ENCODE data around the gene KRTAP13-4.

Gene KRTAP13-4

DNA sequence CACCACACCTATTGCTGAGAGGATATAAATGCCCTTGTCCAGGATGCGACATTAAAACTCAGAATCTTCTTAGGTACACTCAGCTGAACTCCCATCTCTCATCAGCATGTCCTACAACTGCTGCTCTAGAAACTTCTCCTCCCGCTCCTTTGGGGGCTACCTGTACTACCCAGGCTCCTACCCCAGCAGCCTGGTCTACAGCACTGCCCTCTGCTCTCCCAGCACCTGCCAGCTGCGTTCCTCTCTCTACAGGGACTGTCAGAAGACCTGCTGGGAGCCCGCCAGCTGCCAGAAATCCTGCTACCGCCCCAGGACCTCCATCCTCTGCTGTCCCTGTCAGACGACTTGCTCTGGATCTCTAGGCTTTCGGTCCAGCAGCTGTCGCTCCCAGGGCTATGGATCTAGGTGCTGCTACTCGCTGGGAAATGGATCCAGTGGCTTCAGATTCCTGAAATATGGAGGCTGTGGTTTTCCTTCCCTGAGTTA is at the start of gene KRTAP13-4:
Gene KRTAP13-4 (plus strand): TSS at position 51 of the 486 bp plus-strand sequence. CDS start 56 bp downstream, at position 107.
- FAIRE-seq: no peak

DNA sequence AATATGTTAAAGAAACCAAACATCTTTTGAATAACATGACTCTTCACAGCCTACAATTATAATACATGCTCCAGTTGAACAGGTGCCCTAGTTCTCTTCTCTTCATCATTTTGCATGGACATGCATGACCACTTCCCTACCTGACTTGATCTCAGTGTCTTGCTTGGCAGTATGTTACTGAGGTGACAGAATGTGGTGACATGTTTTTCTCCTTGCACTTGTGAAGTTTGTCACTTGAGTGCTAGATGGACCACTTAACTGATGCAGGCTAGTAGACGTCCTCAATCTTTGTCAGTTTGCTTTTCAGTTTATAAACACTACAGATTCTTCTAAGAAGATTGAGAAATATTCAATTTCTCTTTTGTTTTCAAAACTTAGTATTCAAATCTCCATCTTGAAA is 47.8 kb upstream of the KRTAP13-4 start:
- no peak for FAIRE-seq

DNA sequence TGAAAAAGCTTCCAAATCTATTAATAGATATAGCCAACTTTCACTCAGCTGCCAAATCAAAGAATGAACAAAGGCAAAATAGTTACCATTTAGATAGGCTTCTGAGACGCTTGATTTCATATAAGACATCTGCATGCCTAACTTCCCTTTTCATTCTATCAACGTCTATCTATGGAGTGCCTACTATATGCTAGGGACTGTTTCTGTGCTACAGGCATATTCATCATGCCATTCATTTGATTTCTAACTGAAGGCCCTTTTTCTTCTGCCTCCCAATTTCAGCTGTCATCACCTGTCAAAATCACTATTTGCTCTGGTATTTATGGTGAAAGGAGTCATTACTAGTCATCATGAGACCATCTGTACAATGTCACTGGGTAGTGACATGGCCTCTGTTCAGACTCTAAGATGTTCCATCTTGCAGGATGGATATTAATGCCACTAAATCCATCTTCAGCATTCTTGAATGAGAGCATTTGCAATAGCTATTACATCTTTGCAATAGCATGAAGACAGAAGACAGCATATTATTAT is 38.5 kb upstream of the KRTAP13-4 start:
- FAIRE-seq: no peak

DNA sequence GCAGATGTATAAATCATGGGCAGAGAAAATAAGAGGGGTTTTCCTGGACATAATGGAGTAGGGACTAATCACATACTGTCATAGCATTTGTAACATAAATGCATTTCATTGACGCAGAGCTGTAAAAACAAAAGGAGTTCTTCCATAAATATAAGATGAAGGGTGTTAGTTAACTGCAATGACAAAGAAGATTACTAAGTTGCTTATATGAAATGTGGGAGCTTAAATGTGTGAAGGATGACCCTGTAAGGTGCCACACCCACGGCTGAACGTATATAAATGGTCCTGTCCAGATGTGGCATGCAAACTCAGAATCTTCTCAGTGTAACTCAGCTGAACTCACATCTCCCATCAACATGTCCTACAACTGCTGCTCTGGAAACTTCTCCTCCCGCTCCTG is 34.3 kb upstream of the KRTAP13-4 start, which contains the start of gene KRTAP13-1:
Gene KRTAP13-1 (plus strand): TSS at position 301 of the 400 bp plus-strand sequence. CDS start 56 bp downstream, at position 357.
- FAIRE-seq: no peak

GRCh38 chr21:30408782-30409494 is 21.1 kb upstream of the KRTAP13-4 start:
- no peak for FAIRE-seq

DNA sequence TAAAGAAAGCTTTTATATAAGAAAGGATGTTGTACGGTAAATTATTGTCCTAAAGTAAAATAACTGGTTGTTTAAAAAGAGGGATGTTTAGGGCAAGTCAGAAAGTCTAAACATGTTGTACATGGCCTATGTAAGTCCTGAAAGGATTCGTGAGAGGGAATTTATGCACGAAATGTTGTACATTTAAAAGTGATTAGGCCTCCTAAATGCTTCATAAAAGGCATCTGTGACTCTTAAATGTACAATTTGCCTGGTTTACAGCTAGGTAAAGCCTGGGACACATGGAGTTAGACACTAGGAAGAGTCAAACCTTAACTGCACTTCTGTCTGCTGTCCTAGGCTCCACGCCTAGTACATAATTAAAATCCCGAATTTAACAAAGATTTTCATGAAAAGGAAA is 14.0 kb upstream of the KRTAP13-4 start:
- FAIRE-seq: no peak

GRCh38 chr21:30425826-30426225 is 4.2 kb upstream of the KRTAP13-4 start, which contains the start of gene KRTAP13-3:
Gene KRTAP13-3 (minus strand): TSS chr21:30425926. CDS start chr21:30425912, 14 bp downstream.
- no peak for FAIRE-seq

DNA sequence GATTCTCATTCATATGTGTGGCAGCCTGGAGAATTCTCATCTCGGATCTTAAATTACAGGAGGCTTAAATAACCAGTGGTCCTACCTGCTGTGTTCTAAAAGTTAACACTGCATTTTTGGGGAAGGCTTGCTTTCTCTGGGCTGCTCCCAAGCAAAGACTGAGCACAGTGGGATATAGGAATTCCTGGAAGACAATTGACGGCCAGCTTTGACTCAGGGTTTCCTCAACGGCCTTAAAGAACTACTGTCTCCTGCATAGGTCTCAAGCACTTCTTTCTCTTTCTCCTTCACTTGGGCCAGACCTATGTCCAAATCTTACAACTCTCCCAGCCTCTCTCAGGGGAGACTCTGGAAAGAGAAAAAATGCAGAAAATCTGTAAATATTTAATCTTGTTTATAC is 3.3 kb upstream of the KRTAP13-4 start:
- FAIRE-seq: no peak

GRCh38 chr21:30434033-30434631 is 4.1 kb downstream of the KRTAP13-4 start:
- FAIRE-seq: no peak

DNA sequence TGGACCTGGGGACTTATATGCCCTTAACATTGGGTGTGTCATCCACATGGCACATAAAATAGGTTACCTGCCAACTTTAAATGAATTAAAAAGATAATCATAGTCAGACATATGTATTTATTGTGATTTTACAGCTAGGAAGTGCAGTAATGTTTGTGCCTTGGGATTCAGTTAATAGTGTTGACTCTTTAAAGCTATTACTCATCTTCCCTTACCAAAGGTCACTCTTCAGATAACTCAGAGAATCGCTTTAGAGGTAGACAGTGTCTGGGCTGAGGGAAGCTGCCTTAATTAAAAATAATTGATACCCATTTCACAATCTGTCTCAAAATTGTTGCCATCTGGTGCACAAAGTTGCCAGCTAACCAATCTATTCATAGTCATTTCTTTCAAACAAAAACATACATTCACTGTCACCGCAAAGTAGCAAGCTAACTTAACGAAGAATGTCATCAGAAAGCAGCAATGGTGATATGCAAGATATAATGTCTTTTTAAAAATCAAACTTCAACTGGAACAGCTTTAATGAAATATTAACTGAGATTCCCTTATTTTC is 7.1 kb downstream of the KRTAP13-4 start:
- no peak for FAIRE-seq

GRCh38 chr21:30439975-30440374 is 10.0 kb downstream of the KRTAP13-4 start, which contains the start of gene KRTAP15-1:
Gene KRTAP15-1 (plus strand): TSS chr21:30440275. CDS start chr21:30440328, 53 bp downstream.
- no peak for FAIRE-seq

DNA sequence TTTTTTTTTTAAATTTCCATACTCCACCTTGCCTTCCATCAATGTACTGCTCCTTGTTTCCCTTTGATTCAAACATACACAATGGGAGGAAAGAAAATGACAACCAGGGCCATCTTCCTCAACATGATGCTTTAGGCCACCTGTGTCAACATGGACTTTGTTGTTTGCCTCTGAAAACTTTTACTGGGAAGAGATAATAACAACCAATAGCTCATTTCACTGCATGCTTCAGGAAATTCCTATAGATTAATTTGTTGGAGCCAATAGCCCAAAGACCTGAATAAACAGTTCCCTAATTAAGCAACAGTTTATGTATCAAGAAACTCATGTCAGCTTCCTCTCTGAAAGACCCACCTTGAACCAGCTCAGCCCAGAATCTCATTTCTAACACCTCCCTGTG is 13.2 kb downstream of the KRTAP13-4 start:
- no peak for FAIRE-seq

DNA sequence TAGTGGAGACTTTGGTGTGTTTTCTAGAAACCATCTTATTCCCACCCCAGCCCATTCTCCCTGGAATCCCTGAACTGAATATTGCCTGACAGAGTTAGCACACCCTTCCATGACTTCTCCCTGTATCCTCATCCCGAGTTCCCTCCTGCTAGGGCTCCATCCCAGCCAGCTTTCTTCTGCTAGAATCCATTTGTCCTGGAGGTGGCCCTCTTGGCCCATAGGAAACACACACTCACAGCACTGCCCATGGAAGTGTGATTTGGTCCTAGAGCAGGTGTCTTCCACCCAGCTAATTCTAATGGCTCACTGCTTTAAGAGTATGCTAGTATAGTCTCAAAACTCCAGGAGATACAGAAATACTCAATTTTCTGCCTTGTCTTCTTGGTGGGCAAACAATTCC is 14.2 kb downstream of the KRTAP13-4 start:
- FAIRE-seq: no peak

DNA sequence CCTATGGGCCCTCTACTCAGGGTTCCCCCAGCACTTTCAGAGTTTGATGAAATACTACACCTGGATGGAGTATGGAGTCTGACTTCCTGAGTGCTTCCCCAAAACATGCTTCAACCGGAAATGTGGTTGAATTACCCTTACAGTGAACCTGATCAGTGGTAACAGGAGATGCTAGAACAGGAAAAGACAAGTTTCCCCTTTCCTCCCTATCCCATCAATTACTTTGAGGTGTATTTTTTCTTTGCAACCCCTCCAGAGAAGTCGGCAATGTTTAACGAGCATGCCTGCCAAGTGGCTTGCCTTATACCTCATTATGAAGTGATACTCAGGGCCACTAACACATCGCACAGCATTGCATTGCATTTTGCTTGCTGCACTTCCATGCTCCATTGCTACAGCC is 17.0 kb downstream of the KRTAP13-4 start:
- no peak for FAIRE-seq

- FAIRE-seq: no peak
Measured at GRCh38 chr21:30448514-30448913, 18.5 kb downstream of the KRTAP13-4 start.

DNA sequence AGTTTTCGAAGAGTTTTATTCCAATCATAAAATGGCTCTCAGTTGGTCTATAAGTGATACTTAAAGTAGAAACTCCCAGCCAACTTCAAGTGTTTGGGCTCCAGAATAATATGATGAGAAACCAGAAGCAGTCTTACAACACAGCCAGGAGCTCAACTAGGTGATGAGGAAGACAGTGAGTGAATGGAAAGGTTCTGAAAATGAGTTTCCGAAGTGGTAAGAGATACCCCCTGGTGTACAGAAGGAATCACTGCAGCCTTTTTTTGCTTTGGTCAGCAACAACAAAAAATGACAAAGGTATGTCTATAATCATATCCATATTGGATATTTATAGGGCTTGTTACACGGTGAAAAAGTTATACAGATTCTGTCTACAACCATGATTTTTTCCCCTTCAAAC is 33.7 kb downstream of the KRTAP13-4 start:
- no peak for FAIRE-seq

- FAIRE-seq: no peak
Measured at GRCh38 chr21:30468900-30469714, 39.1 kb downstream of the KRTAP13-4 start.

DNA sequence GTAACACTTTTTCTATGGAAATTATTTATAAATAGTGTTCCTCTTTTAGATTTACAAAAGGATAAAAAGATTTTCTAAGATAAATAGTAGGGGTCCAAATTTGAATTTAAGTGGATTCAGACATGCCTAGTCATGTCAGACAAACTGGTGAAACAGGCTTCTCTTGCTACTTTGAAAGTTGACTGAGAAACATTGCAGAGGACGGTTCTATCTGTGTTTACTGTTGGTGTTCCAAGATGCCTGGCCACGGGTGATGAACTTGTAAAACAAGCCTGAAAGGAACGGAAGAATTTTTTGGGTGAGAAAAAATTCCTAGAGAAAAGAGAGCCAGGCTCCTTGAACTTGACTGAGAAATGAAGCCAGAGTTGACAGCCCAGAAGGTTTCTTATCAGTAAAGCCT is 48.0 kb downstream of the KRTAP13-4 start:
- no peak for FAIRE-seq

DNA sequence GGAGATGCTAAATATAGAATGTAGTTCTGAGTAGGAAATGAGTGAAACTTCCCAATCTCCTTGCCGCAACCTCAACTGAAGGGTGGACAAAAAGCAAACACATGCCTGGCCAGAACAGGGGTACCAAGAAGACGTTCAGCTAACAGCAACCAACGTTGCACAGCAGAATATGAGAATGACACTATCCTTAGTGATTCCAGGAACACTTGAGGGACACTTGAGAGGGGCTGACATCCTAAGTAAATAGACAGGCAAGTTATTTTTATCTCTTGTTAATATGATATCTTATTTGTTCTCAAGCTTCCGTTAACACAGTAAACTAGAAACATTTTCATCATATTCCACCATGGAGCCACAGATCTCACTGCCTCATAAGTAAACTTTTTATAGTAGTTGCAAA is 49.2 kb downstream of the KRTAP13-4 start:
- no peak for FAIRE-seq

DNA sequence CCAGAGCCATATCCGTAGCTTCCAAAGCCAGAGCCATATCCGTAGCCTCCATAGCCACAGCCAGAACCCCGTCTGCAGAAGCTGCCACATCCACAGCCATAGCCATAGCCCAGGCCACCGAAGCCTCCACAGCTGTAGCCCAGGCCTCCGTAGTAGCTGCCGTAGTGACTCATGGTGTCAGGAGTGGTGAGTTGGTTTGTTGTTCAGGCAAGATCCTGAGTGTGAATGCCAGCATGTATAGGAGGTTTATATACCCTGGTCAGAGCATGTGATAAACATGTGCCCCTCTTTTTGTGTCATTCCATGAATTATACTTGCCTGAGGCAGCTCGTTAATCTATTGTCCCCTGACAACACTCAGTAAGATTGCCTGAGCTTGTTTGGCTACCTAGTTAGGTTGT is 50.1 kb downstream of the KRTAP13-4 start, which contains the start of gene KRTAP19-1:
Gene KRTAP19-1 (minus strand): TSS at position 223 of the 400 bp plus-strand sequence. CDS start 50 bp downstream, at position 173.
- no peak for FAIRE-seq

Data from colon (tissue), 2 donors.